HepG2 (cell line): ENCODE results near the gene SEC14L2. TPM values are rescaled to one million over a fixed set of nuclear protein-coding genes. Genes with fewer than 3 reads are reported as not detected.

Source experiments
- DRAP1 ChIP-seq: IDR thresholded peaks from 2 replicates; pipeline ENCODE4 v1.6.1; 2016; ENCODE audit warnings: missing genetic modification reagents, missing compliant biosample characterization
- LRRFIP1 ChIP-seq: sonication (generic); formaldehyde crosslinking; conservative IDR thresholded peaks from 2 replicates; pipeline ENCODE4 v1.4.0; 2020; ENCODE audit warnings: missing genetic modification reagents
- MATR3 ChIP-seq: sonication (generic); formaldehyde crosslinking; IDR thresholded peaks from 2 replicates; pipeline ENCODE4 v1.4.0; 2020; ENCODE audit warnings: missing genetic modification reagents
- MXD4 ChIP-seq: IDR thresholded peaks from 2 replicates; pipeline ENCODE4 v1.6.1; 2016; ENCODE audit warnings: mild to moderate bottlenecking, missing biosample characterization, missing genetic modification reagents
- NCOA1 ChIP-seq: sonication (generic); formaldehyde crosslinking; IDR thresholded peaks from 2 replicates; pipeline ENCODE4 v1.9.0; 2021; ENCODE audit warnings: missing genetic modification reagents
- PAXIP1 ChIP-seq: sonication (generic); formaldehyde crosslinking; conservative IDR thresholded peaks from 2 replicates; pipeline ENCODE4 v1.4.0; 2020; ENCODE audit warnings: mild to moderate bottlenecking, missing genetic modification reagents, moderate library complexity
- PHF8 ChIP-seq: sonication (generic); formaldehyde crosslinking; IDR thresholded peaks from 2 replicates; pipeline ENCODE4 v1.5.0; 2020; ENCODE audit warnings: missing genetic modification reagents
- SIX4 ChIP-seq: sonication (generic); formaldehyde crosslinking; IDR thresholded peaks from 2 replicates; pipeline ENCODE4 v1.4.0; 2020; ENCODE audit warnings: missing genetic modification reagents
- TBL1XR1 ChIP-seq: fragments of 150-350 bp; IDR thresholded peaks from 2 replicates; pipeline ENCODE4 v1.6.1; 2014; ENCODE audit warnings: borderline replicate concordance, low read length; ENCODE audit not compliant: partially characterized antibody
- TMF1 ChIP-seq: sonication (generic); formaldehyde crosslinking; IDR thresholded peaks from 2 replicates; pipeline ENCODE4 v1.8.1; 2022; ENCODE audit warnings: low read depth, missing genetic modification reagents
- ZFX ChIP-seq: sonication (generic); formaldehyde crosslinking; IDR thresholded peaks from 2 replicates; pipeline ENCODE4 v1.4.0; 2020; ENCODE audit warnings: mild to moderate bottlenecking, low read depth, missing genetic modification reagents, moderate library complexity
- ZNF275 ChIP-seq: sonication (generic); formaldehyde crosslinking; IDR thresholded peaks from 2 replicates; pipeline ENCODE4 v1.8.0; 2022; ENCODE audit warnings: missing genetic modification reagents, mild to moderate bottlenecking, inconsistent platforms, borderline replicate concordance
- ZNF687 ChIP-seq: sonication (generic); formaldehyde crosslinking; IDR thresholded peaks from 2 replicates; pipeline ENCODE4 v1.5.1; 2020; ENCODE audit warnings: mild to moderate bottlenecking, missing genetic modification reagents, moderate library complexity
- ZSCAN22 ChIP-seq: sonication (generic); formaldehyde crosslinking; IDR thresholded peaks from 2 replicates; pipeline ENCODE4 v1.4.0; 2020; ENCODE audit warnings: mild to moderate bottlenecking, missing genetic modification reagents
- polyA plus RNA-seq, 8 experiments: library from polyadenylated mRNA; depleted of rRNA in 3 of 8; stranded (reverse) in 7 of 8; unstranded in 1 of 8; fragments of >200 nt; fragmentation: Illumina TruSeq in 4 of 8; extraction: Trizol in 4 of 8; gene quantifications; 2 replicates each; pipeline versions ENCODE4 v1.2.1 to v1.2.3, GENCODE V29; 2011 to 2016; ENCODE audit warnings: low read depth in 4 of 8, missing spikeins in 1 of 8, mixed read lengths in 1 of 8; ENCODE audit not compliant: insufficient read depth in 1 of 8
- total RNA-seq, 5 experiments: library from RNA; depleted of rRNA; stranded (reverse); fragments of >200 nt; fragmentation: Illumina TruSeq; extraction: Trizol; gene quantifications; 2 replicates each; pipeline ENCODE4 v1.2.3, GENCODE V29; 2016; ENCODE audit warnings: low read depth in 1 of 5

SEC14L2 gene
- total and polyA plus RNA-seq, 2 of the 13 experiments (the other 11 are each of a cell fraction or from before 2014, with no cell fraction given) = 4.1 to 5.1 TPM

GRCh38 chr22:30423959-30424533 lies 27.2 kb downstream of the SEC14L2 start (continued):
- TF ChIP-seq ZFX (CRISPR knock-in tag) (peak; percentile 93), ZNF687 (CRISPR knock-in tag) (peak; percentile 82), PHF8 (CRISPR knock-in tag) (peak; percentile 19), LRRFIP1 (CRISPR knock-in tag) (0 out of 2 replicates have a peak, but pooled peaks have one; percentile 12), SIX4 (CRISPR knock-in tag) (peak; percentile 9; the same call in 1 of the 2 replicates), TMF1 (CRISPR knock-in tag) (no peak), NCOA1 (CRISPR knock-in tag) (no peak; the same call in 1 of the 2 replicates), ZNF275 (CRISPR knock-in tag) (no peak; the same call in 1 of the 2 replicates), ZSCAN22 (CRISPR knock-in tag) (no peak), DRAP1 (CRISPR knock-in tag) (0 out of 2 replicates have a peak, but pooled peaks have one; percentile 50), PAXIP1 (CRISPR knock-in tag) (peak; percentile 67), TBL1XR1 (no peak), MXD4 (CRISPR knock-in tag) (peak; percentile 84; the same call in 1 of the 2 replicates), MATR3 (no peak)
